HepG2 (cell line): ENCODE measurements around the gene TAF3.

Experiments used
- NCOA2 ChIP-seq: sonication (generic); formaldehyde crosslinking; IDR thresholded peaks from 2 replicates; pipeline ENCODE4 v1.8.0; 2022; ENCODE audit warnings: inconsistent platforms
- NR3C1 ChIP-seq: sonication (generic); formaldehyde crosslinking; IDR thresholded peaks from 2 replicates; pipeline ENCODE4 v1.4.0; 2020; ENCODE audit warnings: missing genetic modification reagents
- POLR2A ChIP-seq, 2 experiments: IDR thresholded peaks; 2 replicates each; pipeline ENCODE4 v1.6.1; 2011; ENCODE audit warnings: low read depth in 2 of 2, low read length in 2 of 2, mild to moderate bottlenecking in 1 of 2, moderate library complexity in 1 of 2; ENCODE audit not compliant: insufficient read depth in 1 of 2
- TAF1 ChIP-seq: sonication (generic); formaldehyde crosslinking; IDR thresholded peaks from 2 replicates; pipeline ENCODE4 v1.4.0; 2020; ENCODE audit warnings: missing genetic modification reagents

DNA sequence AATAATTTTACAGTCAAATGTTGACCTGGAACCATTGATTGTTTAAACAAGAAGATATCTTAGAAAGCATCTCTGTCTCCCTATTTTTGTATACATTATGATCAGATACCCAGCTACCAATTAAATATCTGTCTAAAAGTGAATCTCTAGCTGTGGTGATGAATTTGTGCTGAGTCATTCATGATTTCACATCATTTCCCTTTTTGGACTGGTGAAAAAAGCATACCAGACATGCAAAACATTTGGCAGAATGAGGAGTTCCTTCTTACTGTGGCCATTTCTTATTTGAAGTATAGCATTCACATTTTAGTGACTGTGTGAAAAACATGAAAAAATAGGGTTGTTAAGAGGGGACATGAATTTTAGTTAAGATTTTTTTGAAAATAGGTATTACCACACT is 138.2 kb downstream of the TAF3 start:
- no peak for TF ChIP-seq NR3C1 (CRISPR knock-in tag)
- TF ChIP-seq TAF1 (CRISPR knock-in tag), result no peak
- no peak for TF ChIP-seq NCOA2
- TF ChIP-seq POLR2A (IDR thresholded peaks at IDR 0.05; ENCODE audit: insufficient read depth in 1 of 2, low read depth in 2 of 2, low read length in 2 of 2), result no peak
